HK-2 (cell line): ENCODE results near the gene PPP1R12C.
"Not testable (repeated sequence)": the region's sequence is repeated elsewhere in the genome, so short reads cannot be mapped to it uniquely, and the experiment has no call there.

Experiments
- DNase-seq: peaks from one replicate; pipeline ENCODE4 v3.0.0-alpha.2; 2018; ENCODE audit not compliant: unreplicated experiment

The PPP1R12C gene

DNA sequence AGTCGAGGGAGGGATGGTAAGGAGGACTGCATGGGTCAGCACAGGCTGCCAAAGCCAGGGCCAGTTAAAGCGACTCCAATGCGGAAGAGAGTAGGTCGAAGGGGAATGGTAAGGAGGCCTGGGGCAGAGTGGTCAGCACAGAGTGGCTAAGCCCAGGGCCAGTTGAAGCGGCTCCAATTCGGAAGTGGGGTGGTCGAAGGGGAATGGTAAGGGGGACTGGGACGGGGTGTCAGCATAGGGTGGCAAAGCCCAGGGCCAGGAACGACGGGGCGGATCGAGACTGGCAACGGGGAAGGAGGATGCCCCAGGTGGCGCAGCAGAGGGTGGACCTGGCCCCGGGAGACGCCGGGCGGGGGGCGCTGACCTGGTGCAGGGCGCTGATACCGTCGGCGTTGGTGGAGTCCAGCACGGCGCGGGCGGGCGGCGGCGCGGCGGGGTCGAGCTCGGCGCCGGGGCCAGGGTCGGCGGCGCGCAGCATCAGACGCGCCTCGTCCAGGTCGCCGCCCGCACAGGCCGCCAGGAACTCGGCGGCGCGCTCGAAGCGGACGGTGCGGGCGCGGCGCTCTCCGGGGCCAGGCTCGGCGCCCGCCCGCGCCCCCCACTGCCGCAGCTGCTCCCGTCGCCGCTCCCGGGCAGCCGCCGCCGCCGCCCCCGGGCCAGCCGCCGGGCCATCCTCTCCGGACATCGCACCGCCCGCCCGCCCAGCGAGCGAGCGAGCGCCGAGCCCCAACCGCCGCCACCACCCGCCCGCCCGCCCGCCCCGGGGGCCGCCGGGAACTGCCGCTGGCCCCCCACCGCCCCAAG lies at the start of gene PPP1R12C:
TSS of gene PPP1R12C (minus strand) at position 779 of the 804 bp plus-strand sequence. CDS start at position 685, 94 bp downstream.
- DNase-seq, result peak; percentile 38

DNA sequence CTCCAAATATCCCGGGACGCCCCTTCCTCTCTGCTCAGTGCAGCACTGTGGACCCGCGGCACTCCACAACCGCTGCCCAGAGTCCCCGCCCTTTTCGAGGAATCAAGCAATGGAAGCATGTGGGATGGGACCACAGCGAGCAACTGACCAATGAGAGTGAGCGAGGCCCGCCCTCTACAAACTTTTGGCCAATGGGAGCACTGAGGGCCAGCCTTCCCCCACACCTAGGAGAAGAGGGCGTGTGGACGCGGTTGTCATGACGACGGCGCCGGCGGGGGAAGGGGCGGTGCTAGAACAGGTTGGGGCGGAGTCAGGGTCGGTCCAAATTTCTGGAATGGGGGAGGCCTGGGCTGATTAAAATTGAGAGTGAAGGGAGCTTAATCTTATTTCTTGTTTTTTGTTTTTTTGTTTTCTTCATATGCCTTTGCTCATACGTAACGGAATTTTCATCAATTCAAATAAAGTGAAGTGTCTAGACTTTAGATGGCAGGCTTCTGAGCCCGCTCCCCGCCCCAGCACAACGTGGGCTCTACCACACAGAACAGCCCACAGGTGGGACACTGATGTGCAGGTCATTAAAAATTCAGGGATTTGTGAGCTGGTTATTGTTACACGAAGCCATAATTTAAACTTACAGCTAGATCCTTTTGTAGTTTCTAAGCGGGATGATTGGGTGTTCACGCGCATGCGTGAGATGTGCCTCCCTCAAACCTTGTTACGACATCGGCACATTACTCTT lies 49.3 kb upstream of the PPP1R12C start, which contains the start of gene DNAAF3:
TSS of gene DNAAF3 (minus strand) at position 84 of the 739 bp plus-strand sequence. CDS start 200 bp downstream, outside the sequence.
- DNase-seq, result peak; percentile 100

DNA sequence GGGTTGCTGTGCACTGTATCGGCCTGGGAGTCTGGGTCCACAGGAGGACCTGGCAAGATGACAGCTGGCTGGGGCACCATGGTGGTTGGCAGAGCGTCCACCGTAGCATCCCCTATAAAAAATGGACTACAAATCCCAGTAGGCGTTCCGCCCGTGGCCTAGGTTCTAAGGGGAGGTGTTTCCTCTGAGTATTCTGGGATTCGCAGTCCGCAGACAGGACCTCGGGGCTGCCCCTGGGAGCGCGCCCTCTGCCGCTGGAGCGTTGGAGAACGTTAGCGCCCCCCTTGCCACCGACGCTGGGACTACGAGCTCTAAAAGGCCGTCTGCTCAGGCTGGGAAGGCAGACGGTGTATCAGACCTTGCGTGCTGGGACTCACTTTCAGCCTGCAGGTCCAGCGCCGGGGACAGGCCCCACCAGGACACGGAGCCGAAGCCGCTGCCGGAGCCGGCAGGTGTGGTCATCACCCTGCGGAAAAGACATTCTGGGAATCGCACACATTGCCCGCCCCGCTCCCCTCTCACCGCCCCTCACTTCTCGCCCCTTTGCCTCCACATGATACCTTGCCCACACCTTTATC lies 48.6 kb upstream of the PPP1R12C start:
- peak; percentile 85 for DNase-seq

DNA sequence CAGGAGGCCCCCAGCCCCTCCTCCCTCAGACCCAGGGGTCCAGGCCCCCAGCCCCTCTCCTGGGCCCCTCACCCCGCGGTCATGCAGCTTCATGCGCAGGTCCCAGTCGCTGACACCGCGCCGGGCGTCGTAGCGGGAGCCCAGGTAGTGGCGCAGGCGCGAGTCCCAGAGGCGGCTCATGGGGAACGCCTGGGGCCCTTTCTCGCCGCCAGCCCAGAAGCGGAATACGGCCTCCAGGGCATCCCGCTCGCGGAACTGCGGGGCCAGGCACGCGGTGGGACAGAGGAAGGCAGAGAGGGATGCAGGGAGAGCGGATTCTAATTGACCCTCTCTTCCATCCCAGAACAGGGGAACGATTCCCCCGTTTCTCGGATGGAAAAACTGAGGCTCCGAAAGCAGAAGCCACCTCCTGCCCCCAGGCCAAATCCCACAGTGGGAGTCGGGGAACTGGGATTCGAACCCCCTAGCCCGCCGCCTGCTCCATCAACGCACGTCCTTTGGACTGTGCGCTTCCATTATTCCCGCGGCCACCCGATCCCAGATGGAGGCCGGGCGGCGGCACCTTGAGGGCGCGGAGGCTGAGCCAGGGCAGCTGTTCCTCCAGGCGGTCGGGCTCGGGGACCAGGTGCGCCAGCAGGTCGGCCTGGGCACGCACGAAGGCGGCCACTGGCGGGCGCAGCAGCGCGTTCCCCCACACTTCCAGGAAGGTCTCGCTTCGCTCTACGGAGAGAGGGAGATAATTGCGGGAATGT lies 44.3 kb upstream of the PPP1R12C start:
- no peak for DNase-seq

DNA sequence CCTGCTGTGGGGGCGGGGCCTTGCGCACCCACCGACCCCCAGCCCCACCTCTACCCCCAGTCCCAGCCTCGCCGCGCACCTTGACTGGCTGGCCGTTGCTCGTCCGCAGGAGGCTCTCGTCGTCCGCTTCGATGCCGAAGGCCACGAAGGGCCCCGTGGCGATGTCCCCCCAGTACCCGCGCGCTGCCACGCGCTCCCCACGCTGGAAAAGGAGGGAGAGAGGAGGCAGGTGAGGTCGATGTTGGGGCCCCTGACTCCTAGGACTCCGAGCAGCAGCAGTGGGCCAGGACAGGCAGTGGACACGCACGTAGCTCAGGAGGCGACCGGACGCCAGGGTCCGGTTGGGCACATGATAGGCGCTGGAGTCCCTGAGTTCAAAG lies 43.5 kb upstream of the PPP1R12C start:
- DNase-seq, result no peak

DNA sequence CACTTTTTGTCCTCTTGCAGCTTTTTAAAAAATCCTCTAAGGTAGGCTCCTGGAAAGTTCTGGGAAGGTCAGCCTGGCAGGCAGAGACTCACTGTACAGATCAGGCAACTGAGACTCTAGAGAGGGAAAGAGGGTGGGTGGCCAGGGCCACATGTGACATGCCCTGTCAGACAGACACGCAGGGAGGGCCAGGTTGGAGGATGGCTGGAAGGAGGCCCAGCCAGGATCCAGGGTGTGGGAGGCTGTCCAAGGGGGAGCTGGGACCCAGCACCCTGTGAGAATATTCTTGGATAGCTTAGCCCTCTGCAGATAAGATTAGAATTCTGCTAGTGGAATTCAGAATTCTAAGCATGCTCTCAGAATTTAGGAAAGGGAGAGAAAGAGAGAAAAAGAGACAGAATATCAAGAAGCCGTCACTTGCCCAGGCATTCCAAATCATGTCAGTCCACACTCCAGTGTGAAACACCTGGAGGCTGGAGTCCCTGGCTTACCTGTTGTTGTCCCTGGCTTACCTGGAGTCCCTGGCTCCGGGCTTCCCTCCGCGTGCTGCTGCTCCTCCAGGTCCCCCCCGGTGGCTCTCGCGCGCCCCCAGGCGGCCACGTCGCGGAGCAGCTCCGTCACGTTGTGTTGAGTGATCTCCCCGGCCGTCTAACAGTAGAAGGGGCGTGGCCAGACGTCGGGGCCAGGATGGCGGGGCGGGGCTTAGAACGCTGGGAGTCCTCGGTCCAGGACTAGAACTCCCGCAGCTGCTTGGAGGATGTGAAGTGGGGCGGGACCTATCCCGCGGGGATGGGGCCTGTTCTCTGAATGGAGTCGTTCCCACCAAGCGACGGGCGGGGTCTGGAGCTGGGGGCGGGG lies 42.9 kb upstream of the PPP1R12C start:
- peak; percentile 97 for DNase-seq

DNA sequence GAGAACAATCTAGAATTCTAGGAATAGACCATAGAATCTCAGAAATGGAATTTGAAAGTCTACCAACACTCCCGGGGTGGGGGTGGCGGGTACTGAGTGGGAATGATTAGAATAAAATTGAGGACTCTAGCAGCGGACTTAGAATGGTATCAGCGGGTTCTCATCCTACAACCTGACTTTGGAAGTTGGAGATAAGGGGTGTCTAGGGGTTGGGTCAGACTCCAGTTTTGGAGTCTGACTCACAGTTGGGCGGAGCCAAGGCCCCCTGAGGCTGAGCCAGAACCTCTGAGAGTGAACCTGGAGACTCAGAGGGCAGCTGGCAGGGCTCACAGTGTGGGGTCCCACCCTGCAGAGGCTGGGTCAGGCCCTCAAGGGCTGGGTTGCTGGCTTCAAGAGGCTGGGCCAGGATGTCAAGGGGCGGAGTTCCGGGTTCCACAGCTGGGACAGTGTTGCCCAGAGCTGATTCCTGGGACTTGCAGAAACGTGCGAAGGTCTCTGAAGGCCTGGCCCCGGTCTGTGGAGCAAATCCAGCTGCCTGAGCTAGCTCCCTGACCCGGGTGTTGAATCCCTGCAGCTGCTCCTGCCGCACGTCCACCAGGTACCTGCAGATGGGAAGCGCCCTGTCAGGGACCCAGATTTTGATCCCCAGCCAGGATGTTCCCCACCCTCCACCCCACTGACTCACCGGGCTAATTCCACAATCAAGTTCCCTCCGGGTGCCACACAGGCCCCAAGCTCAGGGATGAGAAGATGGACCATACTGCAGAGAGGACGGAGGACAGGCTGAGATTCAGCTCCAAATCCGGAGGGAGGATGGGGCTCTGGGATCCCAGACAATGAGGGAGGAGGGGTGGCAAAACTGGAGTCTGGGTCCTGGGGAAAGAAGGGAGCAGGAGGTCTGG lies 41.7 kb upstream of the PPP1R12C start:
- DNase-seq, result no peak

DNA sequence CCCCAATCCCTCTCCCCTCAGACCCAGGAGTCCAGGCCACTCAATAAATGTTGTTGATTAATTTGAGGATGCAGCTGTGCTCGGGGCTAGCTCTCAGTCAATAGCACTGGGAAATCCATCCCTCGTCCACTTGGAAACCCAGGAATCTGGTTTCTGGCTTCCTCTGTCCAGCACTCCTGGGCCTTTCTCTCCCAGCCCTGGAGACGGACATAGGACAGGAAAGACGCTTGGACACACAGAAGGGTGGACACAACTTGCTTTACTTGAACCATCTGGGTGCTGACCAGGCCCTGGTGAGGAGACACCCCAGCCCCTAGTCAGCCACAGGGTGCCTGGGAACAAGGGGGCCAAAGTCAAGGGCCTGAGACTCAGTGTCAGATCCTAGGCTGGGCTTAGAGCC lies 41.0 kb upstream of the PPP1R12C start:
- DNase-seq, result no peak

DNA sequence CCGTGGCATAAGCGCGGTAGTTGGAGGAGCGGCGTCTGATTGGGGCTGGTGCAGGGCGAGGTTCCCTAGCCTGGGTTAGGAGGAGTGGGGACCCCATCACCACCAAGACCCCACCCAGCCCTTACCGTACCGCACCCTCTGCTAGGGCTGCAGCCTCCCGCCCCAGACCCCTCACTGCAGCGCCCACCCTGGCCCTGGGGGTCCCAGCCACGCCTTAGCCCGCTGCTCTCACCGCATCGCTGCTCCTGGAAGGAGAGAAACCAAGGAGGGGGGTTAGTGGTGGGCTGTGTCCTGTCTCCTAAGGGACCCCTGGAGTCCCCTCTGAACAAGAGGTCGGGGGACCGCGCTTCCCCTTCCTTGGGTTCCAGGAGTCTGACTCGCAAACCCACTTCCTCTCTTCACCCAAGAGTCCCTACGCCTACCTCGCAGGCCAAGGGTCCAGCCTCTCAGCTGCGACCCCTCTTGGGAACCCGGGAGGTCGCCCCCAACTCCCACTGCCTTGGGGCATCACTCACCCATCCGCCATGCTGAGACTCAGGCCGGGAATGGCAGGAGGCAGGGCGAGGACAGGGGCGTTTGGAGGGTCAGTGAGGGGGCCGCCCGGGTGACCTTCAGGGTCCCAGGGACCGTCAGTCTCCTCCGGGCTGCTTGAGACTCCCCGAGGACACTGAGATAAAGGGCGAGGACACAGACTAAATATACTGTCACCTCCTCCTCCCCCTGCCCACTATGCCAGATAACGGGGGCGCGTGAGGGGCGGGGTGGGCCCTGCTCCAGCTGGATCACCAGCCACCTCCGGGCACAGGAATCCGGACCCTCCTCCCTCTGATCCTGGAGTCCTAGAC lies 39.8 kb upstream of the PPP1R12C start, which contains the start of gene TNNI3:
TSS of gene TNNI3 (minus strand) at position 669 of the 845 bp plus-strand sequence. CDS start at position 526, 143 bp downstream.
- DNase-seq, result no peak

DNA sequence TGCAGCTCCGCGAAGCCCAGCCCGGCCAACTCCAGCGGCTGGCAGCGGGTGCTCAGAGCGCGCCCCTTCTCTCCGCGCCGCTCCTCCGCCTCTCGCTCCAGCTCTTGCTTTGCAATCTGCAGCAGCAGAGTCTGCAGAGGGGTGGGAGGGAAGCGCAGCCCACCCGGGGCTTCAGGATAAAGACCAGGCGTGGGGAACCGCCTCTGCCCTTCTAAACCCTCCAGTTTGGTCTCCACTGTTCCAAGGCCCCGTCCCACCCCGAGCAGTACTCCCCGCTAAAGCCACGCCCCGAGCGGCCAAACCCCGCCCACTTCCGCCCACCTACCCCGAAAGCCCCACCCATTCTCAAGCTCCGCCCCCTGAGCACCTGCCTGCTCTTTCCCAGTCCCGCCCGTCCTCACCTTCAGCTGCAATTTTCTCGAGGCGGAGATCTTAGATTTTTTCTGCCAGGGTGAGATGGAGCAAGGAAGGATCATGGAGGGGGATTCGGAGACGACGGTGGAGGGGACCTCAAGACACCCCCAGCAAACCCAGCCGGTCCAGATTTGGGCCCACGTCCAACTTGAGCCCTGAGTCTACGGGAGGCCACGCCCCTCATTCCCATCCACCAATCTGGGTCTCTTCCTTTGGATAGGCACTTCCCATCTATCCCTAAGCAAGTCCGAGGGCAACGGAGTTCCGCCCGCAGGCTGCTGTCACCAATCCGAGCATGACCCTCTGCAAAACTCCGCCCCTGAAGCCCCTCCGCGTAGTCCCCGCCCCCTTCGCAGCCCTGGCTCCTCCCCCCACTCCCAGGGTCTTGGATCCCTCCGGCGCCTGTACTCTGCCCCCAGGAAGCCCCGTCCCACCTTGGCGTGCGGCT lies 39.0 kb upstream of the PPP1R12C start:
- peak; percentile 61 for DNase-seq

DNA sequence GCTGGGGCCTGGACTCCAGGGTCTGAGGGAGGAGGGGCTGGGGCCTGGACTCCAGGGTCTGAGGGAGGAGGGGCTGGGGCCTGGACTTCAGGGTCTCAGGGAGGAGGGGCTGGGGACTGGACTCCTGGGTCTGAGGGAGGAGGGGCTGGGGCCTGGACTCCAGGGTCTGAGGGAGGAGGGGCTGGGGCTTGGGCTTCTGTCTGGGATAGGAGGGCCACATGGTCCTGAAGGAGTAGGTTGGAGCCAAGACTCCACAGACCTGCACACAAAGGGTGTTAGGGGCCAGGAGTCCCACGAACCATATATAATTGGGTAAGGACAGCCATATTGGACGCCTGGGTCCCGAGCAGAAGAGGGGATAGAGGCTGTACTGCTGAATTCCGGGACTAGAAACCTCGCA lies 38.3 kb upstream of the PPP1R12C start:
- DNase-seq, result not testable (repeated sequence)

DNA sequence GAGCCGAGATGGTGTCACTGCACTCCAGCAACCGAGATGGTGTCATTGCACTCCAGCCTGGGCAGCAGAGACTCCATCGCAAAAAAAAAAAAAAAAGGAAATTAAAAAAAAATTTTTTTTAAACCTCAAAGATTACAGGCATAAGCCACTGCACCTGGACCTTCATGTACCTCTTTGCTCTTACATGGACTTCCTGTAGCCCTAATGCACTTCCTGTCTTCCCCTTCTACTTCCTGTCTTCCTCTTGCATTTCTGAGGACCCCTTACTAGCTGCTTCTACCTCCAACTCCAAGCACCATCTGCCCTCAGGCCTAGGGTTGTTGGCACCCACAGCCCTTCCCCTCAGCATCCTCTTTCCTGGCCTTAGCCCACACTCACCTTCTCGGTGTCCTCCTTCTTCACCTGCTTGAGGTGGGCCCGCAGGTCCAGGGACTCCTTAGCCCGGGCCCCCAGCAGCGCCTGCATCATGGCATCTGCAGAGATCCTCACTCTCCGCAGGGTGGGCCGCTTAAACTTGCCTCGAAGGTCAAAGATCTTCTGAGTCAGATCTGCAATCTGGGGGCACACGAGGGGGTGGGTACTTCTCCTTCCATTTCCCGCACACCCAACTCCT lies 36.3 kb upstream of the PPP1R12C start:
- DNase-seq, result no peak

DNA sequence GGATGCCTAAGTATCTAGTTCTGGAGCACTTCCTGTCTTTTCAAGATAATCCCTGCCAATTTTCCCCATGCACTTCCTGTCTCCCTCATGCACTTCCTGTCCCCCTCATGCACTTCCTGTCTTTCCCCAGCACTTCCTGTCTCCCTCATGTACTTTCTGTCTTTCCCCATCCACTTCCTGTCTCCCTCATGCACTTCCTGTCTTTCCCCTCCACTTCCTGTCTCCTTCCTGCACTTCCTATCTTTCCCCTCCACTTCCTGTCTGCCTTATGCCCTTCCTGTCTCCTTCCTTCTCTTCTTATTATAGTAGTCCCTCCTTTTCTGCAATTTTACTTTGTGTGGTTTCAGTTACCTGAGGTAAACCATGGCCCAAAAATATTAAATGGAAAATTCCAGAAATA lies 34.6 kb upstream of the PPP1R12C start:
- DNase-seq, result no peak

DNA sequence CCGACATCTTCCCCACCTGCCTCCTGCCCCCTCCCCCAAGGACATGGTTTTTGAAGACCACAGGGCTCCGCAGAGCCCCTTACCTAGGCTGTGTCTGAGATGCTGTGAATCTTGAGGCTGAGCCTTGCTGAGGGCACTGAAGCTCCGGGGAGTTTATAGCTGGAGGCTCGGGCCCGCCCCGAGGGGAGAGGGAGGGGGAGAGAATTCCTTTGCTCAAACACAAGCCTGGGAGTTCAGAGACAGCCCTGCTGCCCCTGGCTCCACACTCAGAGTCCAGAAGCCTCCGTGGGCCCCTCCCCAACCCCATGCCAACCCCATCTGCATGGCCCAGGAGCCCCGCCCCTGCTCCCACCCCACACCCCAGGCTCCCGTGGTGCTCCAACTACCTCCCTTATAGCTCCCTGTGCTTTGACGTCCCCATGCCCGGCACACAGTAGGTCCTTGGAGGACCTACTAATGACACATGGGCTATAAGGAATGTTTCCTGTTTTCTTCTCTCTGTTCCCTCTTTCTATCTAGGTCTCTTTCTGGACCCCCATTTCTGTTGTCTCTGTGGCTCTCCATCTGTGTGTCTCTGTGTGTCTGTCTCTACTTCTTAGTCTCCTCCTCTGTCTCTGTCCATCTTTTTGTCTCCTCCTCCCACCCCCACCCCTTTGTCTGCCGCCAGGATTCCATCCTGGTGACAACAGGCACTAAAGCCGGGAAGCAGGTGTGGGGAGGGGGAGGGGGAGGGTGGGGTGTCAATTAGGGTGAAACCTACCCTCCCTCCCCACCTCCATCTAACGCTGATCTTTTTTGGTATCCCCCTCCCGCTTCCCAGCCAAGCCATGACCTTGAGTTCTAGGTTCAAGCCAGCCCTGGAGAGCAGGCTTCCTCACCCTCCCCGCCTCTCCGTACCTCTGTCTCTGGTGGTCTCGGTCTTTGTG lies 31.9 kb upstream of the PPP1R12C start, which contains the start of gene TNNT1:
TSS of gene TNNT1 (minus strand) at position 129 of the 926 bp plus-strand sequence. CDS start 2,049 bp downstream, outside the sequence.
- DNase-seq, result no peak

DNA sequence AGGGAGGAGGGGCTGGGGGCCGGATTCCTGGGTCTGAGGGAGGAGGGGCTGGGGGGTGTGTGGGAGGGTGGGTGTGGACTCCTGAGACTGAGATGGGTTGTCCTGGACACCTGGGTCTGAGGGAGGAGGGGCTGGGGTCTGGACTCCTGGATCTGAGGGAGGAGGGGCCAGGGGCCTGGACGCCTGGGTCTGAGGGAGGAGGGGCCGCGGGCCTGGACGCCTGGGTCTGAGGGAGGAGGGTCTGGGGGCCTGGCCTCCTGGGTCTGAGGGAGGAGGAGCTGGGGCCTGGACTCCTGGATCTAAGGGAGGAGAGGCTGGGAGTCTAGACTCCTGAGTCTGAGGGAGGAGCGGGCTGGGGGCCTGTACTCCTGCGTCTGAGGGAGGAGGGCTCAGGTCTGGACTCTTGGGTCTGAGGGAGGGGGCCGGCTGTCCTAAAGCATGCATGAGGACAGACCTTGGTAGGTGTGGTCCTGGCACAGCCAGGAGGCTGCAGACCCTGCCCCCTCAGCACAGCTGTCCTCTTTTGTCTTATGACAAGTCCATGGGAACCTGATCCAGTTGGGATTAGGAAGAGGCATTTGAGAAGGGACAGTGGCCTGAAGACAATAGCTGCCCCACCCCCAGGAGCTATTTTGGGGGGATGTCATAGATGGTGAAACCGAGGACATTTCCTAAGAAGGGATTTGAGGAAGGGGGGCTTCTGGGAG lies 30.3 kb upstream of the PPP1R12C start:
- DNase-seq, result no peak
